T-helper 2 cell treated with Interferon-gamma antibody and Interleukin-4, amounts not matched to agents 5 μg/mL and 100 μg/mL, for 36 hours (primary cell): ENCODE data around the gene ZNRF1.

Experiments used
- DNase-seq: peaks from one replicate; pipeline ENCODE4 v3.0.0; 2021; ENCODE audit warnings: low spot score
- H3K27ac Mint-ChIP-seq: one replicate; pipeline ENCODE4 v1.8.0; 2021; ENCODE audit warnings: mild to moderate bottlenecking, mixed read lengths
- H3K27me3 Mint-ChIP-seq: one replicate; pipeline ENCODE4 v1.8.0; 2021; ENCODE audit warnings: low read depth, mixed read lengths
- H3K36me3 Mint-ChIP-seq: one replicate; pipeline ENCODE4 v1.8.0; 2021; ENCODE audit warnings: low read depth, mixed read lengths
- H3K4me1 Mint-ChIP-seq: one replicate; pipeline ENCODE4 v1.8.0; 2021; ENCODE audit warnings: low read depth, mixed read lengths
- H3K4me3 Mint-ChIP-seq: one replicate; pipeline ENCODE4 v1.8.0; 2022; ENCODE audit warnings: mild to moderate bottlenecking, moderate library complexity, mixed read lengths
- H3K9me3 Mint-ChIP-seq: one replicate; pipeline ENCODE4 v1.8.0; 2021; ENCODE audit warnings: mixed read lengths

ZNRF1 gene

GRCh38 chr16:75131081-75131480 is 132.3 kb downstream of the ZNRF1 start:
- Mint-ChIP-seq H3K27ac (no peak overlapping the region), H3K9me3 (peaks cover 11% of the 10 kb centered on the region), H3K36me3 (no peaks in the 10 kb centered on the region), H3K4me3 (no peak overlapping the region), H3K4me1 (peaks cover 5% of the 10 kb centered on the region), H3K27me3 (no peaks in the 10 kb centered on the region)
- DNase-seq, result no peak

- no peak for DNase-seq
- Mint-ChIP-seq H3K9me3 (no peaks in the 10 kb centered on the region), H3K4me1 (peaks cover 3% of the 10 kb centered on the region), H3K27ac (no peak overlapping the region), H3K4me3 (no peak overlapping the region), H3K36me3 (no peaks in the 10 kb centered on the region), H3K27me3 (no peaks in the 10 kb centered on the region)
Measured at GRCh38 chr16:75138233-75138632, 139.4 kb downstream of the ZNRF1 start.

DNA sequence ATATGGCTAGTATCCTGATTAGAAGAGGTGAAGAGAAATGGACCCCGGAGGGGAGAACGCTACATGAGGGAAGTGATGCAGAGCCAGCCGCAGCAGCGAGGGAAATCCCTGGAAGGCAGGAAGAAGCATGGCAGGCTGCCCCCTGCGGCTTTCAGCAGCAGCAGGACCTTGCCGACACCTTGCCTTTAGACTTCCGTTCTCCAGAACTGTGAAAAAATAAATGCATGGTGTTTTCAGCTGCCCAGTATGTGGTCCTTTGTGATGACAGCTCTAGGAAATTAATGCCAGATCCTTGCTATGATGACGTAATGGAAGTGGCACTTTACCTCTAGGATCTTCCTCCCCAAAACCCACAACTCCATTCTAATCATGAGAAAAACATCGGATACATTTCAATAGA is 139.8 kb downstream of the ZNRF1 start:
- Mint-ChIP-seq H3K36me3 (no peaks in the 10 kb centered on the region), H3K4me3 (no peak overlapping the region), H3K4me1 (peaks cover 3% of the 10 kb centered on the region), H3K9me3 (no peaks in the 10 kb centered on the region), H3K27ac (no peak overlapping the region), H3K27me3 (no peaks in the 10 kb centered on the region)
- DNase-seq, result no peak

DNA sequence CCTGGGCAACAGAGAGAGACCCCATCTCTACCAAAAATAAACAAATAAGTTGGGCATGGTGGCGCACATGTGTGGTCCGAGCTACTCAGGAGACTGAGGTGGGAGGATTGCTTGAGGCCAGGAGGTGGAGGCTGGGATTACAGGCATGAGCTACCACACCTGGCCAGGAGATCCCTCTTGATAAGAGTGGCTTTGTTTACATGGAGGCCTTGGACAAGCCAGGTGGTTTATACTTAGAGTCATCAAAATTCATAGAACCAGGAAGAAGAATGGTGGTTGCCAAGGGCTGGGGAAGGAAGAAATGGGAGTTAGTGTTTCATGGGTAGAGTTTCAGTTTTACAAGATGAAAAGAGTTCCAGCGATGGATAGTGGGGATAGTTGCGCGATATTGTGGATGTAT is 140.7 kb downstream of the ZNRF1 start:
- no peak overlapping the region for H3K27ac Mint-ChIP-seq
- no peak for DNase-seq
- H3K27me3 Mint-ChIP-seq, result no peaks in the 10 kb centered on the region
- no peaks in the 10 kb centered on the region for H3K9me3 Mint-ChIP-seq
- H3K4me3 Mint-ChIP-seq, result no peak overlapping the region
- no peaks in the 10 kb centered on the region for H3K36me3 Mint-ChIP-seq
- H3K4me1 Mint-ChIP-seq, result peaks cover 3% of the 10 kb centered on the region

DNA sequence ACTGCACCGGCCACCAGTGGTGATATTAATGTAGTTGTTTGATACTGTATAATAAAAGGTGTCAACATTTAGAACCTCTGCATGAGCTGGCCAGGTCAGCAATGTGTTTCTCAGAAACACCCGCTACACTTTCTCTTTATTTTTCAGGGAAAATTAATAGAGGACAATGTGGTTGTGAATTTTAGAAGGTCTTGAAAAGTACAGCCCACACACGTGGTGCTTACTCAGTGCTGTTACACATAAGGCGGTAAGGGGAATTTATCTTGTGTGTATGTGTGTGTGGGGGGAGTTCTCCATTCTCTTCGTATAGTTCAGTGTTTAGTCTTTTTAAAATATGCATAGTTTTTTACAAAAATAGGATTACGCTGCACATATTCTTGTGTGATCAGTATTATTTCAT is 145.1 kb downstream of the ZNRF1 start:
- Mint-ChIP-seq H3K4me3 (no peak overlapping the region), H3K9me3 (no peaks in the 10 kb centered on the region), H3K4me1 (peaks cover 3% of the 10 kb centered on the region), H3K27me3 (no peaks in the 10 kb centered on the region), H3K36me3 (peaks cover 1% of the 10 kb centered on the region), H3K27ac (no peak overlapping the region)
- no peak for DNase-seq

DNA sequence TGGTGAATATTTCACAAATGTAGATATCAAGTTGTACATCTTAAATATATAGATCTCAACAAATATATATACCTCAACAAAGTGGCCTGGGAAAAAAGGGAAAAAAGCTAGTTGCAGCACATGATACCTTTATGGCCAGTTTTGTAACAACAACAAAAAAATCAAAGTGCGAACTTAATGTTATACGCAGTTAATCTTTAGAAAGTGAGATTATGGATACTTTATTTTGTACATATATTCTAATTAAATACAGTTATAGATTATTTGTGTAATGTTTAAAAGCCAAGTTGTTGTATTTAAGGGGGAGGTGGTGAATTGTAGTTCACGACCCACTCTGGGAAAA is 149.1 kb downstream of the ZNRF1 start:
- Mint-ChIP-seq H3K27me3 (no peaks in the 10 kb centered on the region), H3K4me1 (peaks cover 12% of the 10 kb centered on the region), H3K36me3 (peaks cover 27% of the 10 kb centered on the region), H3K9me3 (peaks cover 25% of the 10 kb centered on the region), H3K27ac (no peak overlapping the region), H3K4me3 (peak overlapping the region; percentile 87)
- no peak for DNase-seq

DNA sequence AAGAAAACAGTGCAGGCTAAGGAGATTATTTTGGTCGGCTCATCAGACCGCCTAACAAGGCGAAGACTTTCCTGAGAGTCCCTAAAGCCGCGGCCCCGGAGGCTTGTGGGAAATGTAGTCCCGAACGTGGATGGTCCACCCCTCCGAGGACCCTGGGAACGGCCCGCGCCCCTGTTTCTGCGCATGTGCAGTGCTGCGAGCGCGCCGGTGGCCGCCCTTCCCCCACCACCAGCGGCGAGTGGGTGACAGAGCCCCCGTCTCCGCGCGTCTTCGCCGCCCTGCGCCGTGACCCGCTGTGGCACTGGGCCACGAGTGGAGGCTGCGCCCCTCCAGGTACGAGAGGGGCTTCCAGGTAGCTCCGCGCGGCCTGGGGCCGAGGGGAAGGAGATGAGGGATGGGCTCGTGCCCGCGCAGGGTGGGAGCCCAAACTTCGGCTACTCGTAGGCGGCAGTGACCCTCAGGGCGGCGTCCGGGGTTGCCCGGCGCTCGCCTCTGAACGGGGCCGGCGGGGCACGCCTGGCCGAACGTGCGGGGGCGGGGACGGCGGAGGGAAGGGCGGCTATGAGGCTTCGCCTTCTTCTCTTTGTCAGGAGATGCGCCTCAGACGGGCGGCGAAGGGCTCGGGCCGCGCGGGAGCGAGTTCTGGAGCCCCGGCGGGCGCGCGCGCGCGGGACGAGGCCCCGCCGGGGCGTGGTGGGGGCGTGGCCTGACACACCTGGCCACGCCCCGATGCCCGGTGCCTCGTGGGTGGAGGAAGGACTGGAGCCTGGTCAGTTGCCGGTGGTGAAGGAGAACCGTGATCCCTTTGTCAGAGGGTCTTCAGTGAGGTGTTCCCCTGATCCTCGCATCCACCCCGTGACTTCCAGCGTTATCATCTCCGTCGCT is 149.7 kb downstream of the ZNRF1 start, which contains the start of gene ZFP1:
ZFP1 (plus strand) TSS at position 214 of the 885 bp plus-strand sequence. CDS start 4,428 bp downstream, outside the sequence.
- Mint-ChIP-seq H3K9me3 (peaks cover 29% of the 10 kb centered on the region), H3K4me1 (peaks cover 12% of the 10 kb centered on the region), H3K36me3 (peaks cover 30% of the 10 kb centered on the region), H3K27me3 (no peaks in the 10 kb centered on the region), H3K4me3 (peak within 1 kb of the TSS; percentile 87), H3K27ac (peak within 1 kb of the TSS; percentile 82)
- peak; percentile 93 for DNase-seq

DNA sequence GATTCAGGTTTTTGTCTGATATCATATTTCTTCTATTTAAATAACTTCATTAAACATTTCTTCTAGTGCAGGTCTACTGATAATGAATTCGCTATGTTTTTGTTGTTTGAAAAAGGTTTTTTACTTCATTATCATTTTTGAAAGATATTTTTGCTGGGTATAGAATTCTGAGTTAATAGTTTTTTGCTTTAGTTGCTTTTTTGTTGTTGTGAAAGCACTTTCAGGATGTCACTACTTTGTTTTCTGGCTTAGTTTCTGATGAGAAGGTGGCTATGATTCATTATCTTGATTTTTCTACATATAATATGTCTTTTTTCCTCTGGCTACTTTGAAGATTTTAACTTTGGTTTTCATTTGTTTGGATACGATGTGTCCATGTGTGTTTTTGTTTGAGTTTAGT is 153.0 kb downstream of the ZNRF1 start:
- Mint-ChIP-seq H3K4me1 (peaks cover 12% of the 10 kb centered on the region), H3K4me3 (no peak overlapping the region), H3K36me3 (peaks cover 49% of the 10 kb centered on the region), H3K9me3 (peaks cover 32% of the 10 kb centered on the region), H3K27me3 (no peaks in the 10 kb centered on the region), H3K27ac (no peak overlapping the region)
- DNase-seq, result no peak

GRCh38 chr16:75152635-75153034 is 153.8 kb downstream of the ZNRF1 start:
- H3K4me1 Mint-ChIP-seq, result peaks cover 10% of the 10 kb centered on the region
- no peak overlapping the region for H3K4me3 Mint-ChIP-seq
- H3K9me3 Mint-ChIP-seq, result peaks cover 32% of the 10 kb centered on the region
- no peaks in the 10 kb centered on the region for H3K27me3 Mint-ChIP-seq
- no peak for DNase-seq
- no peak overlapping the region for H3K27ac Mint-ChIP-seq
- H3K36me3 Mint-ChIP-seq, result peaks cover 58% of the 10 kb centered on the region

GRCh38 chr16:75160386-75160785 is 161.6 kb downstream of the ZNRF1 start:
- Mint-ChIP-seq H3K4me1 (no peaks in the 10 kb centered on the region), H3K27ac (no peak overlapping the region), H3K4me3 (no peak overlapping the region), H3K36me3 (peaks cover 66% of the 10 kb centered on the region), H3K27me3 (no peaks in the 10 kb centered on the region), H3K9me3 (peaks cover 35% of the 10 kb centered on the region)
- no peak for DNase-seq
